HG03378 (cell line): ENCODE data around the gene REEP5.
A peak's percentile ranks its signal among the peaks of the same experiment; 100 is the strongest.
"Not testable (repeated sequence)": the region's sequence is repeated elsewhere in the genome, so short reads cannot be mapped to it uniquely, and the experiment has no call there.

Source experiments
- ATAC-seq: cut with Tn5 transposase; IDR thresholded peaks from one replicate; pipeline ENCODE4 v1.9.1; 2021; ENCODE audit warnings: mild to moderate bottlenecking, moderate library complexity; ENCODE audit not compliant: unreplicated experiment

REEP5 gene

GRCh38 chr5:112933651-112934365 is 11.8 kb upstream of the REEP5 start:
- no peak for ATAC-seq

DNA sequence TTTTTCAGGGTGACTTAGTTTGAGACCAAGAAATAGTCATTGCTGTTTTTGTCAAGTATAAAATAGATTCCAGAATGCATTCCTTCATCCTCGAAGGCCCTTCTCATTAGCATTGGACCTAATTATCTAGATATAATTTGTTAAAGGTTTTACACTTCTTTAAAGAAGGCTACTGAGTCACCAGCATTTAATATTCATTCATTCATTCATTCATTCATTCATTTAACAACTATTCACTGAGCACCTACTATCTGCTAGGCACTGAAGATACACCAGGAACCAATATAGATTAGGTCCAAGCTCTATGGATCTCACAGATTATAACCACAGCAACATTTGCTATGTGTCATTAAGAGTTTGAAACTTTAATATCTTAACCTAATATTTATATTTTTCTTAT is 11.1 kb upstream of the REEP5 start:
- no peak for ATAC-seq

GRCh38 chr5:112931473-112931872 is 9.4 kb upstream of the REEP5 start:
- no peak for ATAC-seq

DNA sequence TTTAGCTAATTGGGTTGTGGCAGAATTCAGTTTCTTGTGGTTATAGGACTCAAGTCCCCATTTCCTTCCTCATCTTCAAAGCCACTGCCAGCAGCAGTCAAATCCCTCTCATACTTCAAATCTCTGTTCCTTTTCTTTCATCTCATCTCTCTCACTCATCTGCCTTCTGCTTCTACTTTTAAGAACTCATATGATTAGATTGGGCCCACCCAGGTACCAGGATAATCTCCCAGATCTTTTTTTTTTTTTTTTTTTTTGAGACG is 8.0 kb upstream of the REEP5 start:
- ATAC-seq, result peak; percentile 58

DNA sequence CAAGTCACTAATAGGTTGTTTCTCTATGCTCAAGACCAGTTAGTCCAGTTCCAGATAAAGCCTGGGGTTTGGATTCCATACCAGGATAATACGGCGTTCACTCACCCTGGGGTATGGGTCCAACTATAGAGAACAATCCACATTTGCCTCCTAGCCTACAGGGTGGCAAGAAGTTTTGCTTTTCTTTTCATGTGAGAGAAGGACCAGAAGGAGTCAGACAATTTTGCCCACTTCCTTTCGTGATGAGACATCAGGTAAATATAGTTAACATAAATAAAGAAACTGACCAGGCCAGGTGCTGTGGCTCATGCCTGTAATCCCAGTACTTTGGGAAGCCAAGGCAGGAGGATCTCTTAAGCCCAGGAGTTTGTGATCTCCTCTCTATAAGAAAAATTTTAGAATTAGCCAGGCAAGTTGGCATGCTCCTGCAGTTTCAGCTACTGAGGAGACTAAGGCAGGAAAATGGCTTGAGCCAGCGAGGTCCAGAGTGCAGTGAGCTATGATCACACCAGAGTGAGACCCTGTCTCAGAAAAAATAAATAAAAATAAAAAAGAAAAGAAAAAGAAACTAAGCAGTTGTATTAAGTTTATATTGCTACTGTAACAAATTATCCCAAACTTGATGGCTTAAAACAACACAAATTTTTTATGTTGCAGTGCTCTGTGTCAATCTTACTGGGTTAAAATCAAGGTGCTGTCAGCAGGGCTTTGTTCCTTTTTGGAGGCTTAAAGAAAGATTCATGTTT is 7.5 kb upstream of the REEP5 start:
- ATAC-seq, result peak; percentile 71

- ATAC-seq, result no peak
Measured at GRCh38 chr5:112923988-112924387, 2.0 kb upstream of the REEP5 start.

- peak; percentile 53 for ATAC-seq
Measured at GRCh38 chr5:112923148-112923917, 1.3 kb upstream of the REEP5 start.

GRCh38 chr5:112921026-112921832 is 798 bp downstream of the REEP5 start:
- ATAC-seq, result peak; percentile 34

DNA sequence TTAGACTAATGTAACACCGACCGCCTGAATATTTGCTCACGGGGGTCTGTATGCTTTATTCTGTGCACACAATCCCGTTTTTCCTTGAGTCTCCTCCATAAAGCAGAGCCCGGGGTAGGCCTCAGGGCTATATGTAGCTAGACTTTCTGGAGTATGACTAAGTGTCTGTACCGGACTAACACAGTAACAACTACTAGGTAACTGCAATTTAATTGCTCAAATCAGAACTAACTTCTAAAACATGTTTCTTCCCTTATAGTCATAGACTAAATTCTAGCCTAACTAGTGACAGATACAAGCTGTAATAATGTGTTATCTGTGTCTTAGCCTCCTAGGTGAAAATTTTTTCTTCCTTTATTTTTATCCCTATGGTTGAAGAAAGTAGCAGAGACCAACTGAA is 2.1 kb downstream of the REEP5 start:
- ATAC-seq, result no peak

GRCh38 chr5:112918679-112919078 is 3.3 kb downstream of the REEP5 start:
- ATAC-seq, result no peak

DNA sequence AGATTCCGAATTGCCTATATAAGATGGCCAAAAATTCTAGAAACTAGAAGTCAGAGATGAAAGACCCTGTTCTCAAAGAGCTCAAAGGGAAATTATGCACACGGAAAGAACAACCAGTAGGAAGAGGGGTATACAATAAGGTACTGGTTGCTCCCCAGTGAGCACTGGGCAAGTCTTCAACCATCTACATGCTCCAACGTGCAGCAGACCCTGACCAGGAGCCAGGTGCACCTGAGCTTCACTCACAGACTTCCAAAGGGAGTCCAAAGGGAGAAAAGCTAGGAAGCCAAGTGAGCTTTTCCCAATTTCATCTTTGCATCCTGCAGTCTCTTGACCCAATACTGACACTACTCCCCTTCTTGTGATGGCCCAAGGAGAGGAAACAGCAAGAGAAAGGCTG is 3.9 kb downstream of the REEP5 start:
- ATAC-seq, result no peak

DNA sequence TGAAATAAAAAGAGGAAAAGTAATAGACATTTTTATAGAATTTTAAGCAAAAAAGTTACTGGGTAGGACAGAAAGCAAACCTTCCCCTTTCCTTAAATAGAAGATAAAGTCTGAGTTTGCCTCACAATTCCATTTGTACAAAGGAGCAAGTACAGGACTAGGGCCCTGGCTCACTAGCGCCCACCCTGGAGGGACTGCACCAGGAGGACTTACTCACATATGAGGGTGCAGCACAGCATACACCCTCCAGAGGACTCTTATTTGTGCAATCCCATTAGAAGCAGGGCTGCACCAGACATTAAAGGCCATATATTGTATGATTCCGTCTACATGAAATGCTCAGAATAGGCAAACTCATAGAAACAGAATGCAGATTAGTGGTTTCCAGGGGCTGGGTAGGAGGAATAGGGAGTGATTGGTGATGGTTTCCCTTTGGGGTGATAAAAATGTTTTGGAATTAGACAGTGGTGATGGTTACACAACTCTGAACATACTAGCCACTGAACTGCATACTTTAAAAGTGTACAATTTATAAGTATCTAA is 4.5 kb downstream of the REEP5 start:
- no peak for ATAC-seq

GRCh38 chr5:112915831-112916230 is 6.2 kb downstream of the REEP5 start:
- ATAC-seq, result peak; percentile 39

- no peak for ATAC-seq
Measured at GRCh38 chr5:112914584-112914983, 7.4 kb downstream of the REEP5 start.

- no peak for ATAC-seq
Measured at GRCh38 chr5:112910529-112910928, 11.5 kb downstream of the REEP5 start.

DNA sequence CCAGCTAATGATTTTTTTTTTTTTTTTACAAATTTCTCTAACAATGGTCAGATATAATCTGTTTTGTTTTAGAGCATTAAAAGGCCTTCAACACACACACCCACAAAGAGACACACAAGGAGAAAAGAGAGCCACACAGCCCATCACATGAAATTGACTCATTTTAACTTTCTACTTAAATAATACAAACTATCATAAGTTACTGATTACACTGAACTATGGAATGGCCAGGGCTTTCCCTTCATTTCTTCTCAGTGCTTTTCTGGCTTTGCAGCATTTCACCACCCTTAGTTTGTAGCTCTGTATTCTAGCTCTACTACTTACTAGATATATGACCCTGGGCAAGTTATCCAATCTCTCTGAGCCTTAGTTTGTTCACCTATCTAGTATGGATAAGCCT is 13.2 kb downstream of the REEP5 start:
- no peak for ATAC-seq

- ATAC-seq, result peak; percentile 48
Measured at GRCh38 chr5:112907166-112907631, 14.8 kb downstream of the REEP5 start.

DNA sequence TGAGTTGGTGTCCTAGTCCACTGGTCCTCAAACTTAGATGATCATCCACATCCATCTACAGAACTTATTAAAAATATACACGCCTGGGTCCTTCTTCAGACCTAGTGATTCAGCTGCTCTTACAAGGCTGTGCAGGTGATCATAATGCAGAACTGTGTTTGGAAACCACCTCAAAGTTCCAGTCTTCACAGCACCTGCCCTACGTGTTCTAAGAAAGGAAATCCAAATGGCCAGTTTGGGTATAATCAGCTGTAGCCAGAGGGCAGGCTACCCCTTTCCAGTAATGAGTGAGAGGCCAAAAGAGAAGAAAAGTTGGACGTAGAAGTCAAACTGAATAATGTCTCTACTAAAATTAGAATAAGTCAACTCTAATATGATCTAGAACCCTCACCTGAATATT is 15.4 kb downstream of the REEP5 start:
- peak; percentile 33 for ATAC-seq

DNA sequence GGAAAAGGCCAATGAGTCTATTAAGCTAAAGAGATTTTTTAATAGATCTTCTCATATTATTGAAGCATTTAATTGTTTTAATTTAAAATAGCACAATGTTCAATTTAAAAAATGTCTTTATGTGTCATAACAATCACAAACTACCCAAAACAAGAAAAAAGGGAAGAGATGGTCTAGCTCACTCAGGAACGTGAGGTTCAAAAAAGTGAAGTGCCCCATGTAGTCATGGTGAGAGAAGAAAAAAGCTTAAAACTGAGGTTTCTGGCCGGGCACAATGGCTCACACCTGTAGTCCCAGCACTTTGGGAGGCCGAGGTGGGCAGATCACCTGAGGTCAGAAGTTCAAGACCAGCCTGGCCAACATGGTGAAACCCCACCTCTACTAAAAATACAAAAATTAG is 17.0 kb downstream of the REEP5 start:
- ATAC-seq, result not testable (repeated sequence)

DNA sequence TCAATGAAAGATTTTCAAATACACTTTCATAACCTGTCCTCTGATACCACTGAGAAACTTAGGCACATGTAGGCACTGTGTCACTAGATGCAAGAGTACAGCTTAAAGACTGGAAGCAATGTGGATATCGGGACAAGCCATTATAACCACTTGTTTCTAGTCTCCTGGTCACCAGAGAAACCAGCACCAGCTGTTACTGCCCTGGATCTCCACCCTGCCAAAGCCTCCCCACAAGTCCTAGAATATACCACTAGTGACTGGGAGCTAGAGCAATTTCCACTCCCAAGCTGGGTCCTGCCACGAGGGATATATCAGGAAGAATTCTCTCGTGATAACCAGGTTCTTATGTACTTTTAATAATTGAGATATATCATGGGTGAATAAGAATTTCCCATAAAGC is 19.5 kb downstream of the REEP5 start:
- ATAC-seq, result no peak

GRCh38 chr5:112895682-112896081 is 26.3 kb downstream of the REEP5 start:
- ATAC-seq, result no peak
